ENCODE data around the gene SMCR8. TPM values are rescaled to one million over a fixed set of nuclear protein-coding genes. Genes with fewer than 3 reads are reported as not detected.
"Not testable (repeated sequence)": the region's sequence is repeated elsewhere in the genome, so short reads cannot be mapped to it uniquely, and the experiment has no call there.

Gene SMCR8
- total RNA-seq, 6 experiments from 2014 or later: 13.9 to 16.9 (median 15.5) TPM

- no peak overlapping the region for H3K4me3 Mint-ChIP-seq
- peaks cover 1% of the 10 kb centered on the region for H3K27me3 Mint-ChIP-seq (ENCODE audit: insufficient read depth)
- no peak for TF ChIP-seq CTCF (IDR thresholded peaks at IDR 0.05)
- no peaks in the 10 kb centered on the region for H3K4me1 Mint-ChIP-seq (ENCODE audit: low read depth)
- DNase-seq: no peak
- H3K27ac Mint-ChIP-seq: no peak overlapping the region
- peaks cover 9% of the 10 kb centered on the region; the same call in 1 of the 2 replicates for H3K36me3 Mint-ChIP-seq (ENCODE audit: low read depth)
- no peaks in the 10 kb centered on the region for H3K9me3 Mint-ChIP-seq
Observed at GRCh38 chr17:18327556-18327955, 12.5 kb downstream of the SMCR8 start.

DNA sequence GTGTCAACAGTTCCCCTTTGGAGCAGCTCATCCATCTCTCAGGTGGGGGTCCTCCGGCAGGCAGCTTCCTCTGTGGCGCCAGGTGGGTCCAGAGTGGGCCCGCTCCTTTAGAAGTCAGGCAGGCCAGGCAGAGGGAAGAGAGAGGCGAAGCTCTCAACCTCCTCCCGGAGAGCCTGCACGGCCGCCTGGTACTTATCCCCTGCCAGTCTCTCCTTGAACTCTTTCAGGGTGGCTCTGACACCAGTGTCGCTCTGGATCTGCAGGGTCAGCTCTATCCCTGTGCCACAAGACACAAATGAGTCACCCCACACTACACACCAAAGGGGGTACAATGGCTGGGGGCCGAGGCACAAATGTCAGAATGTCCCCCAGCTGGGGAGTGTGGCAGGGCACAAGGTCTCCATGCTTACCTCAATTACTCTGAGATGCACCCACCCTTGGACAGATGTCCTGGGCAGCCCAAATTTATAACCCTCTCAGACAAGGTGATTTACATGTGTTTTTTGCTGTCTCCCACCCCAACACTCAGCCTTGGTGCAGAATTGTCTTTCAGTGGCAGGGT, 13.6 kb downstream of the SMCR8 start:
- Mint-ChIP-seq H3K27ac (no peak overlapping the region), H3K4me1 (ENCODE audit: low read depth) (no peaks in the 10 kb centered on the region), H3K36me3 (ENCODE audit: low read depth) (peaks cover 9% of the 10 kb centered on the region; the same call in 1 of the 2 replicates), H3K27me3 (ENCODE audit: insufficient read depth) (peaks cover 1% of the 10 kb centered on the region; the same call in 1 of the 2 replicates), H3K9me3 (no peaks in the 10 kb centered on the region), H3K4me3 (no peak overlapping the region)
- TF ChIP-seq CTCF (IDR thresholded peaks at IDR 0.05): no peak
- no peak for DNase-seq

DNA sequence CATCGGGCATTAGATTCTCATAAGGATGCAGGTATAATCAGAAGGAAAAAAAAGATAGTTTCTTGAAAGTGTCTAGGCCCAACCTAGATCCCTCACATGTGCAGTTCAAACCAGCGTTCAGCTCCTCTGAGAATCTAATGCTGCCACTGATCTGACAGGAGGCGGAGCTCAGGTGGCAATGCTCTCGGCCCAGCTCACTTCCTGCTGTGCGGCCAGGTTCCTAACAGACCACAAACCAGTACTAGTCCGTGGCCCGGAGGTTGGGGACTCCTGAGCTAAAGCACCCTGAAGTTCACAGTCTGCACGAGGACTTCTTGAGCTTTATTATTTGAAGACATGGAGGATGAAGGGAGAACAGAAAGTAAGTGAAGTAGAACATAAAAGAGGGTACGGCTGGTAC, 16.8 kb downstream of the SMCR8 start:
- TF ChIP-seq CTCF (IDR thresholded peaks at IDR 0.05): no peak
- peak overlapping the region; percentile 64 for H3K27ac Mint-ChIP-seq
- H3K4me1 Mint-ChIP-seq (ENCODE audit: low read depth): no peaks in the 10 kb centered on the region
- no peaks in the 10 kb centered on the region for H3K9me3 Mint-ChIP-seq
- H3K27me3 Mint-ChIP-seq (ENCODE audit: insufficient read depth): peaks cover 3% of the 10 kb centered on the region; the same call in 1 of the 2 replicates
- DNase-seq: no peak
- H3K4me3 Mint-ChIP-seq: no peak overlapping the region
- H3K36me3 Mint-ChIP-seq (ENCODE audit: low read depth): peaks cover 6% of the 10 kb centered on the region; the same call in 1 of the 2 replicates

- DNase-seq: peak; percentile 34
- H3K27me3 Mint-ChIP-seq (ENCODE audit: insufficient read depth): peaks cover 3% of the 10 kb centered on the region; the same call in 1 of the 2 replicates
- H3K4me3 Mint-ChIP-seq: no peak overlapping the region
- no peaks in the 10 kb centered on the region for H3K4me1 Mint-ChIP-seq (ENCODE audit: low read depth)
- peak overlapping the region; percentile 16; the same call in 1 of the 2 replicates for H3K27ac Mint-ChIP-seq
- no peaks in the 10 kb centered on the region for H3K9me3 Mint-ChIP-seq
- no peak for TF ChIP-seq CTCF (IDR thresholded peaks at IDR 0.05)
- H3K36me3 Mint-ChIP-seq (ENCODE audit: low read depth): peaks cover 10% of the 10 kb centered on the region; the same call in 1 of the 2 replicates
Observed at GRCh38 chr17:18332909-18333489, 17.9 kb downstream of the SMCR8 start.

DNA sequence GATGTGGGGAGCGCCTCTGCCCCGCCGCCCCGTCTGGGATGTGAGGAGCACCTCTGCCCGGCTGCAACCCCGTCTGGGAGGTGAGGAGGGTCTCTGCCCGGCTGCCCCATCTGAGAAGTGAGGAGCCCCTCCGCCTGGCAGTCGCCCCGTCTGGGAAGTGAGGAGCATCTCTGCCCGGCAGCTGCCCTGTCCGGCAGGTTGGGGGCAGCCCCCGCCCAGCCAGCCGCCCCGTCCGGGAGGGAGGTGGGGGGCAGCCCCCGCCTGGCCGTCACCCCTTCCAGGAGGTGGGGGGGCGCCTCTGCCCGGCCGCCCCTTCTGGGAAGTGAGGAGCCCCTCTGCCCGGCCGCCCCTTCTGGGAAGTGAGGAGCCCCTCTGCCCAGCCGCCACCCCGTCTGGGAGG, 23.1 kb downstream of the SMCR8 start:
- H3K27me3 Mint-ChIP-seq (ENCODE audit: insufficient read depth); DNase-seq; H3K9me3 Mint-ChIP-seq; H3K27ac Mint-ChIP-seq; H3K4me3 Mint-ChIP-seq; H3K4me1 Mint-ChIP-seq (ENCODE audit: low read depth): not testable (repeated sequence)
- peaks cover 21% of the 10 kb centered on the region for H3K36me3 Mint-ChIP-seq (ENCODE audit: low read depth)

DNA sequence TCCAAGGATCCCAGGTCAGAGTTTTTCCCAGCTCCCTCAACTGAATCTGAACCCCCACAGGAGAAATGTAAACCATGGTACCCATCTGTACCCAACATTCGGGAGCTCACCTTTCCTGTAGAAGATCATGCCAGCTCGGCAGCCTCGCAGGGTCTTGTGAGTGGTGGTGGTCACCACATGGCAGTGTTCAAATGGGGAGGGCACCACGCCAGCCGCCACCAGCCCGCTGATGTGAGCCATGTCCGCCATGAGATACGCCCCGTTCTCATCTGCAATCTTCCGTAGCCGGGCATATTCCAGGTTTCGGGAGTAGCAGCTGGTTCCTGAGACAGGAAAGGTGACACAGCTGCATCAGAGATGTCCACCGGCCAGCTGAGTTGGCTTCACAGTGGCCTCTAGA, 24.8 kb downstream of the SMCR8 start:
- Mint-ChIP-seq H3K27ac (no peak overlapping the region), H3K4me1 (ENCODE audit: low read depth) (no peaks in the 10 kb centered on the region), H3K4me3 (no peak overlapping the region), H3K36me3 (ENCODE audit: low read depth) (peaks cover 21% of the 10 kb centered on the region), H3K27me3 (ENCODE audit: insufficient read depth) (no peaks in the 10 kb centered on the region), H3K9me3 (no peaks in the 10 kb centered on the region)
- no peak for TF ChIP-seq CTCF (IDR thresholded peaks at IDR 0.05)
- no peak for DNase-seq
